GM18870 (cell line): Measurements from ENCODE around the gene SPAG9.

Experiments
- ATAC-seq: cut with Tn5 transposase; IDR thresholded peaks from one replicate; pipeline ENCODE4 v1.9.1; 2021; ENCODE audit warnings: moderate library complexity; ENCODE audit not compliant: unreplicated experiment

The SPAG9 gene

DNA sequence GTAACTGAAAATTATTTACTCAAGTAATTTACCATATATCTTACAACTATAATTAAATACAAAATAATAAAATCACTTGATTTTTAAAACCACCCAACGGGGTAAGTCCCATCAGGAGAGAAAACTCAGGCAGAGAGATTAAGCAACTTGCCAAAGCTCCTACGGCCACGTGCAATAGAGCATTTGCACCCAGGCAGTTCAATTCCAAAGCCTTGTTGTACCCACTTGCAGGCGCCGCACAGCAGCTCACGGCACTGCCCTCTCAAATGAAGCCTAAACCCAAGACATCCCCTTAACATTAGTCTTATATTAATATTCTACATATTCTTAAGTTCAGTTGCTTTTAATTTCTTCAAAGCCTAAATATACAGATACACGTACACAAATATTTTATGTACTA is 75.7 kb downstream of the SPAG9 start:
- ATAC-seq, result no peak

DNA sequence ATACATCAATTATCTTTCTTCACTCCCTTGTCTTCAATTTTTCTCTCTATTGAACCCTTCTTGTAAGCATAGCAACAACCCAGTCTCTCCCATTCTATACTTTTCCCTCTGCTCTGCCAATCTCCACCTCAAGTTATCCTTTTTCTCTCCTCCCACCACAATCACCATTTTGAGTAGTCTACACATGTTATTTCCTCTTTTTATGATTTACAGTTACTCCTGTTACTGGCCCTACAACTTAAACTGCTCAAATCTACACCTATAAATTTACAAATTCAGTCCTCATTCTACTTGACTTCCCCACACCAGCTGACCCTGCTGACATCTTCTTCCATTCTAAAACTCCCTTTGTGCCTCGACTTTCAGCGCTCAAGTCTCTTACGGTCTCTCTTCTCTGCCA is 84.6 kb downstream of the SPAG9 start:
- ATAC-seq, result no peak

DNA sequence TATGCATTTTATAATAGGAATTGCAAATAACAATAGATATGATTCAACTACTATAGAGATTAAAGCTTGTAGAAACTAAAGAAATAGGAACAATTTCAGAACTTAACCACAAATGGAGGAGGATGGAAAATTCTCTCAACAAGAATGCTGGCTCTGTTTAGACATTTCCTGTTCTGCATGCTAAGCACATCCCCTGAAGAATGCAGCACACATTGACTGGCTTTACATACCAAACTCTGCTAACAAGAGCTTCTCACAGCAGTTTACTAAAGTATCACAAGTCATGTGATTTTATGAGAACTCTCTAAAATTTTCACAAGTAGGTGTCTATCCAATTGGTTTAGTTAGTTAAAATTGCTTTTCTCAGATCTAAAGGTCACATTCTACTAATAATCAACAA is 85.2 kb downstream of the SPAG9 start:
- ATAC-seq, result no peak

DNA sequence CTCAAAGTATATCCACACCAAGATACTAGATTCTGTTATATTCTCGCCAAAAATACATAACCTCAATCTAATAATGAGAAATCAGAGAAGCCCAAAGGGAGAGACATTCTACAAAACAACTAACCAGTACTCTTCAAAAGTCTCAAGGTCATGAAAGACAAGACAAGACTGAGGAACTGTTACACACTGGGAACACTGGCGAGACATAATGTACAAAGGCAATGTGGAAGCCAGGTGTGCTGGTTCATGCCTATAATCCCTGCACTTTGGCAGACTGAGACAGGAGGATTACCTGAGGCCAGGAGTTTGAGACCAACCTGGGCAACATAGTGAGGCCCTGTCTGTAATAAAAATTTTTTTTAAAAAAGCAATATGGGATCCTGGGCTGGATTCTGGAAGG is 85.9 kb downstream of the SPAG9 start:
- no peak for ATAC-seq

DNA sequence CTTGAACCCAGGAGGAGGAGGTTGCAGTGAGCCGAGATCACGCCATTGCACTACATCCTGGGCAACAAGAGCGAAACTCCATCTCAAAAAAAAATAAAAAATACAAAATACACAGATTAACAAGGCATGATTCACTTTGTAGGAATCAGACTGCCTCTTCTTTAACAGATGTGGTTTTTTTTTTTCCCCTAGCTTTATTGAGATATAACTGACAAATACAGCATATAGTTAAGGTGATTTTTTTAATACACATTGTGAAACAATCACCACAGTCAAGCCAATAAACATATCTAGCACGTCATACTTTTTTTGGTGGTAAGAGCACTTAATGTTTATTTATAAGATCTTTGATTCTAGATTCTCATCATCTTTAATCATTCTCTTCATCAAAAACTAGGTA is 87.8 kb downstream of the SPAG9 start:
- no peak for ATAC-seq

DNA sequence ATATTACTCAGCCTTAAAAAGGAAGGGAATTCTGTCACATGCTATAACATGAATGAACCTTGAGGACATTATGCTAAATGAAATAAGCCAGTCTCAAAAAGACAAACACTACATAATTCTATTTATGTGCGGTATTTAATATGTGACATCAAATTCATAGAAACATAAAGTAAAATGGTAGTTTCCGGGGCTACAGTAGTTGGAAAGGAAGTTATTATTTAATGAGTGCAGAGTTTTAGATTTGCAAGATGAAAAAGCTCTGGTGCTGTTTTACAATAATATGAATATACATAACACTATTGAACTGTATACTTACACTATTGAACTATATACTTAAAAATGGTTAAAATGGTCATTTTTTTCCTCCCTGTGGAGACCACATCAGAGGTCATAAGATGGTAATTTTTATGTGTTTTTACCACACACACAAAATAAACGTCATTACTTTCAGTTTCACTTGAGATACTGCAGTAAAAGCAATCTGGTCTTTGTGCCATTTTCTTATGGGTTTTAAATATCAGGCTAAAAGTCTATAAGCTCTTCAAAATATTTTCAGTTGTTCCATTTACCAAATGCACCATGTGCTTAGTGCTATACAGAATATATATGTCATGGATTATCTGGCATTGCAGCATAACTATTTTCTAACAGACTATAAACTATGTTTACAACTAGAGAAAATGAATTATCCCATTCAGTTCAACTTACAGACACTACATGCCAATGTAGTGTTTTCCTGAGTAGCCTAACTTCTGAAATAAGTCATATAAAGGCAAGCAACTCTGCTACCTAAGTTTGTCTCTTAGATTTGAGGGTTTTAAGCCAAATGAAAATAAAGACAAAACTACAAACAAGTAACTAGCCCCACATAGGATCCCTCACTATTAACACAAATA is 90.9 kb downstream of the SPAG9 start:
- no peak for ATAC-seq

DNA sequence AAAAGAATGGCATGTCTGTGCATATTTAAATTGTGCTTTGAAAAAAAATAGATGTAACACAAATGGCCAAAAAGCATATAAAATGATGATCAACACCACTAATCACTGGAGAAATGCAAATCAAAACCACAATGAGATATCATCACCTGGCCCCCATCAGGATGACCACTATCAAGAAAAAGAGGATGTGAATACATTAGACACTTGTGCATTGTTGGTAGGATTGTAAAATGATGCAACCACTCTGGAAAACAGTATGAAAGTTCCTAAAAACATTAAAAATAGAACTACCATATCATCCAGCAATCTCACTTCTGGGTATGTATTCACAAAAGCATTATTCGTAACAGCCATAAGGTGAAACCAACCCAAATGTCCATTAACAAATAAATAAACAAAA is 91.5 kb downstream of the SPAG9 start:
- ATAC-seq, result no peak

DNA sequence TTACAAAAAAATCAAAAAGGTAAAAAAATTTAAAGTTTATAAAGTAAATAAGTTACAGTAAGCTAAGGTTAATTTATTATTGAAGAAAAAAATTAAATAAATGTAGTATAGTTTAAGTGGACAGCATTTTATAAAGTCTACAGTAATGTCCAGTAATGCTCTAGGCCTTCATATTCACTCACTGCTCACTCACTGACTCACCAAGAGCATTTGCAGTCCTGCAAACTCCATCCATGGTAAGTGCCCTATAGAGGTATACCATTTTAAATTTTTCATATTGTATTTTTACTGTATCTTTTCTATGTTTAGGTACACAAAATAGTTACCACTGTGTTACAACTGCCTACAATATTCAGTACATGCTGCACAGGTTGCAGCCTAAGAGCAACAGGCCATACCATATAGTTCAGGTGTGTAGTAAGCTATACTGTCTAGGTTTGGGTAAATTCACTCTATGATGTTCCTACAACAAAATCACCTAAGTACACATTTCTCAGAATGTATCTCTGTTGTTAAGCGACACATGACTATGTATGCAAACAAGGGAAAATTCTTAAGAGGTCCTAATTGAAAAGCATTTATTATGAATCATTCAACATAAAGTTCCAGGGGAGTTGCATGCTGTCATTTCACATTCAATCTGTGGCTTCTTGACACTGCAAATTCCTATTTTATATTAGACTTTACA is 92.3 kb downstream of the SPAG9 start:
- ATAC-seq, result no peak

DNA sequence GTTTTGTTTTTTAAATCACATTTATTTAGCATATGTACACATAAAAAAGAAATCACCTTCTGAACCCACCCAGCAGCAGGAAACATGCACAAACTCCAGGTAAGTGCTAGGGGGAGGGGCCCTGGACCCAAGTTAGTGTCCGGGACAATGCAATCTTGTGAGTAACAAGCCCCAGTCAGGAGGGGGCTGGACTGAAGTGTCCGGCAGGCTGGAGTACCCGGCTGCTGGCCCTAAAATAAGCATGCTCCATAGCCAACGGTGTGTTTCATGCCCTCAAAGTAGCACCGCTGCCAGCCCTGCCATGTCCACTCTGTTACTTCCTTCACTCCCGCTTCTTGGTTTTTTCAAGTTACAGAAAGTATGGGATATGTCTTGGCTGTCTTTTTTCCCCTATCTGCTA is 102.1 kb downstream of the SPAG9 start:
- no peak for ATAC-seq

DNA sequence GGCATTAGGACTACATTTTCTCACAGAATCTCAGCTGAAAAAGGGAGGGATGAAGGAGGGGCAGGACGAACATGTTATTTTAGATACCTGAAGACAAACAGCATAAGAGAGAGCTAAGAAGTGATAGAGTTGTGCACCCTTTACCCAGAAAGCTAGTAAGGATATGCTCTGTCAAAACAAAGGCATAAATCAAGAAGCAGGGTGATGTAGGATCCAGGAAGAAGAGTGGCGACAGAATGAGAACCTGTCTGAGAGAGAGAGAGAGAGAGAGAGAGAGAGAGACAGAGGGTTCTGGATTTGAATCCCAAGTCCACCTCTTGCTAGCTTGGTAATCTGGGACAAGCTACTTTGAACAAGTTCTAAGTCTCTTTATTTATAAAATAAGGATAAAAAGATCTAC is 103.4 kb downstream of the SPAG9 start:
- no peak for ATAC-seq

DNA sequence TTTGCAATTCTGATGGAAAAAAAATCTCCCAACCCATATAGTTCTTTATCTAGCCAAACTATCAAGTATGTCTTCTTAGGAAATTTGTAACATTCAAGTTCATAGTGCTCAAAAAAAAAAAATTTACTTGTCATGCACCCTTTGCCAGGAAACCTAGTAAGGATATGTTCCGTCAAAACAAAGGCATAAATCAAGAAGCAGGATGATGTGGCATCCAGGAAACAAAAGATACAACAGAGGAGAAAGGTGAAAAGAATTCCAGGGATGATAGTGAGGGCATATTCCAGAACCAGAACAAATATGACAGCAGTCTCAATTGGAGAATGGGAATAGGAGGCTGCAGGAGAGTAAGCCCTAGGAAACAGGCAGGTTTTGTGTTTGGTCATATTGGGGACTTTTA is 104.6 kb downstream of the SPAG9 start:
- ATAC-seq, result no peak

DNA sequence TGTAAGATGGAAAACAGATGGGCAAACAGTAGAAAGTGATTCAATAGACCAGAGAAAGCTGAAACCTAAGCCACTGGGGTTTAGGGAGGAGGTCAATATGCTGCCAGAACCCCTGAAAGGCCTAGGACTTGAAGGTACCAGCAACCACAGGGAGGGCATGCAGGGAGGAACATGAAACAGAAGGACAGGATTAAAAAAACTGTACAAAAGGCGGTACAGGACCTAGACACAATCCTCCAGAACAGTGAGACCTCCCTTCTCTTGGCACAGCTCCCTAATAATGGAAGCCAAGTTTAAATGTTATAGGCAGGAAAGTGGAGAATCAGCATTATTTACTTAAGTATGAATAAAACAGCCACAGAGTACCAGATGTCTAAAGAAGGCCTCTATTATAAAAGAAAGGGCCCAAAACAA is 105.5 kb downstream of the SPAG9 start:
- ATAC-seq, result no peak

DNA sequence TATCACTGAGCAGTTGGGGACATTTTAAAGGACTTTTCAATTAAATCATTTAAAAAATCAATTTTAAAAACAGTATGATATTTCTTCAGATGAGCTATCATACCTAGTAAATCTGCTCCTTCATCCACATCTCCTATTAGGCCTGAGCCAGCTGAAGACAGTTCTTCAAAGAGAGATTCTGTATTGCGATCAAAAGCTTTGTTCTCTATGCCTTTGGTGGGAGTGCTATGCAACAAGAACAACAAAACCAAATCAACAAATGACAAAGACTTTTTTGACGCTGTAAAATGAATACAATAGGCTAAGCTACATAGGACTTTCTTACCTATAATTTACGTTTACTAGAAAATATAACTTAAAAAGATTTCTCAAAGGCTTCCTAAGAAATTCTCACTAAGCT is 106.5 kb downstream of the SPAG9 start:
- no peak for ATAC-seq

DNA sequence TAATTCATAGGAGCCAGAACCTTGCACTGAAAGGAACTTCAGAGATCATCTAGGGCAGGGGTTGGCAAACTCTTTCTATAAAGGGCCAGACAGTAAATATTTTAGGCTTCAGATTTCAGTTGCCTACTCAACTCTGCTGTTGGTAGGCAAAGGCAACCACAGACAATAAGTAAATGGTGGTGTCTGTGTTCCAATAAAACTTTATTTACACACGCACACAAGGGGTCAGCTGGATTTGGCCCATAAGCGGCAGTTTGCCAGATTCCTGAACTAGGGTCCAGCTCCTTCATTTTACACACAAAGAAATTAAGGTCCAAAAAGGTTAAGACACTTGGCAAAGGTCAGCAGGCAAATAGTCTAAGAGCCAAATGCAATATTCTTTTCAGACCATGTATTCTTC is 107.3 kb downstream of the SPAG9 start:
- no peak for ATAC-seq

DNA sequence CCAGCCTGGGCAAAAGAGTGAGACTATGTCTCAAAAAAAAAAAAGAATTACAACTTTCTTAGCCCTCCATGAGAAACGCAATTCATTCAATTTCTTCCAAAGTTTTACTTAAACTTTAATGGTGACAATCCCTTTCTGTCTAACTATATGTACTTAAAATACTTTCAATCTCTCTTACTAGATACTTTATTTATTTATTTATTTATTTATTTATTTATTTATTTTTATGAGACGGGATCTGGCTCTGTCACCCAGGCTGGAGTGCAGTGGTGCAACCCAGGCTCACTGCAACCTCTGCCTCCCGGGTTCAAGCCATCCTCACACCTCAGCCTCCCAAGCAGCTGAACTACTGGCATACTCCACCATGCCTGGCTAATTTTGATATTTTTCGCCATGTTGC is 108.1 kb downstream of the SPAG9 start:
- ATAC-seq, result no peak

DNA sequence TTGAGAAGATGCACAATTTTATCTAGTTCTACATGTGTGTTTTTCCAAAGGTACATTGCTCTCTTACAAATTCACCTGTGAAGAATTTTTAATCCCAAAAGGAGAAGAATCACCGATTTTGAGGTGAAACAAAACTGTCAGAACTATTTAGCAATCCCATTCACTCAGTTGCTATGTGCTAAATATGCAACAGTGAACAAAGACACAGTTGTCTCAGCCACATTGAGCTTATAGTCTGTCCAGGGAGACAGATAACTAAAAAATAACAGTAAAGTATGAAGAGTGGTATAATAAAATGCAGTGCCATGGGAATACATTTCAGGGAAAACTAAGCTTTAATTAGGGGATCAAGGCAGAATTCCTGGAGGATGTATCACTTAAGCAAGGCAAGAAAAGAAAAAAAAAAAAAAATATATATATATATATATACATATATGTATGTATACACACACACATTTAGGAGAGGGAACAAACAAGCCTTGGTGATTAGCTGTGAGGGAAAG is 110.4 kb downstream of the SPAG9 start:
- ATAC-seq, result no peak

DNA sequence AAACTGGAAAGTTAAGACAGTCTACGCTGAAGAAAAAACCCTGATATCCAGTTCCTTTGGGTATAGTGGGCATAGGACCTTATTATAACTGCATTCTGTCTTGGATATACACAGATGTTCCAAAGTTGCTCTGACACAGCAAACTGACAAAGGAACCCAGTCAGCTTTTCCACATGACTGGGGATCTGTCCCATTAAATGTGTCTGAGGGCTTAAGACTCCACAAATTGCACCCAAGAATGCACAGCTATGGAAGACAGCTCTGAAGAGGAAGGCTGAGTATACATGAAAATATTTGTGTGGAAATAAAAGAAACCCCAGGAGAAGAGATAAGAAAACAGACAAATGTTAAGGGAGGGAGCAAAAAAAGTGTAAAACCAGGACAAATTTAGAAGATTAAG is 114.1 kb downstream of the SPAG9 start:
- no peak for ATAC-seq

DNA sequence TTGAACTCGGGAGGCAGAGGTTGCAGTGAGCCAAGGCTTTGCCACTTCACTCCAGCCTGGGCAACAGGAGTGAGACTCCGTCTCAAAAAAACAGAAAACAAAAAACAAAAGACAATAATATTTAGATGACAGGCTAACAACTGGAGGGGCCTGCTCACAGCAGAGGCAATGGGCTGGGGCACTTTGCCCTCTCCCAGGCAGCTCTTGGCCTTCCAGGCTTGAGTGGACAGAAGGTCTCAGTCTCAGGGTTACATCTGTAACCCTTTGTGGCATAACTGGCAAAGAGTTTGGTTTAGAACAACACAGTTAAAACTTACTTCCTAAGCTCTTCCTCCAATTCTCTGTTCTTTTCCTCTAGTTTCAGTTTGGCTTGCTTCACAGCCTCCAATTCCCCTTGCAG is 114.9 kb downstream of the SPAG9 start:
- no peak for ATAC-seq

DNA sequence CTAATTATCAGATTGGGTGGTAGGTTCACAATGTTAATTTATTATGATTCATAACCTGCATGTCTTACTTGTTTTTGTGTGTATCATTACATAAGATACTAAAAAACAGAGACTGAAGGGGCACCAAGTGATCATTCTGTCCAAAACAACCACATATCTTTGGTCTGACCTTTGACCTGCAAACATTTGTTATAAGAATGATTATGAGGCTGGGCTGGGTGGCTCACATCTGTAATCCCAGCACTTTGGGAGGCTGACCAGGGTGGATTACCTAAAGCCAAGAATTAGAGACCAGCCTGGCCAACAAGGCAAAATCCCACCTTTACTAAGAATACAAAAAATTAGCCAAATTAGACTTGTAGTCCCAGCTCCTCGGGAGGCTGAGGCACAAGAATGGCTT is 116.4 kb downstream of the SPAG9 start:
- no peak for ATAC-seq

DNA sequence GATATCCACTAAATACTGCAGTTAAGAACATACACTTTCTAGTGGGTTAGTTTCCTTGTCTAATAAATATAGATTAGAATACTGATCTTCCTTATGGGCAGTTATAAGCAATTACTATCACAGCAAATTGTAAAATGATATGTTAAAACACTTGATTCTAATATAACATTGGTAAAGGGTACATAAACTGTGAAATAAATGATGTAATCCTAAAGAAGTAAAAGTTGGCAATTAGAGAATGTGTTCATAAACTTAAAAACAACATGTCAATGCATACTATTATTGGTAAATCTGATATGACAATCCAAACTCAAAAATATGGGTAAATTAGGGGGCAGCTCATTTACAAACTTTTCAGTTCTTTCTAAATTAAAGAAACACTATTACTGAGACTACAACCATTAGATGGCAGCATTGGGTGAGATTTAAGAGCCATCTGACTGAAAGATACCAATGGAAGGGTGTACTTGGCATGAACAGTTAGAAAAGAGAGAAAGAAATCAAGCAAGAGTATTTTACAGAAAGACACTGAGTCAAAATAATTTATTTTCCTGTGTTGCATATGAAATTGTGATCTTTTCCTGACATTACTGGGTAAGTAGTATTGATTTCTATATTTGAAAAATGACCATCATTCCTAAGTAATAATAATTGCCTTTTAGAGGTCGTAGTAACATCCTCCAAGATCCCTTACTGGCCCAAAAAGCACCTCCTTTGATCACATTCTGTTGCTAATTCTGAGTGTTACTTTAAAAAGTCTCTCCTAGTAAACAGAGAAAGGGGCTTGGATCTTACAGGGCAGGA is 119.6 kb downstream of the SPAG9 start:
- no peak for ATAC-seq

DNA sequence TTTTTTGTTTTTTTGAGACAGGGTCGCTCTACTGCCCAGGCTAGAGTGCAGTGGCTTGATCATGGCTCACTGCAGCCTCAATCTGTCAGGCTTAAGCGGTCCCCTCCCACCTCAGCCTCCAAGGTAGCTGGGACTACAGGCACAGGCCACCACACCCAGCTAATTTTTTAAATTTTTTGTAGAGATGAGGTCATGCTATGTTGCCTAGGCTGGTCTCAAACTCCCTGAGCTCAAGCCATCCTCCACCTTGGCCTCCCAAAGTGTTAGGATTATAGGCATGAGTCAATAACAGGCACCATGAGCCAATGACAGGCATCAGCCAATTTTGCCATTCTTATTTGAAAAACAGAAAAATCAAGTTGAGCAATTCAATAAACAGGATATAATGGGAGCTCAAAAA is 125.0 kb downstream of the SPAG9 start:
- ATAC-seq, result no peak

DNA sequence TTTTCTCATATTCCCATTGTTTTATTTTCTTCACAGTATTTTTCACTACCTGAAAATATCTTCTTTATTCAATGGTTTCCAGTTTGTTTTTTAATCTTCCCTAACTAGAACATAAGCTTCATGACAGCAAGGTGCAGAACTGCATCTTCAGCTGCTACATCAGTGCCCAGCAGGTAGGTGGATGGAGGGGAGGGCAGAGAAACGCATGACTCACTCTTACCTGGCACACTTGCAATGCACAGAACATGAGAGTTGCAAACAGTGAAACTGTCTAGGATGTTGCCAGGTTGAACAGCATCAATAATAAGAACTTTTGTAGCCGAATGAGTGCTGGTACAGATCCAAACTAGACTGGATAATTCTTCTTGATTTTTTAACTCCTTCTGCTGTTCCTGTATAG is 127.1 kb downstream of the SPAG9 start:
- no peak for ATAC-seq
